Ecto neural progenitor cell (in vitro differentiated cells): ENCODE data around the gene REEP1.
"Not testable (repeated sequence)": the region's sequence is repeated elsewhere in the genome, so short reads cannot be mapped to it uniquely, and the experiment has no call there.

Experiments used
- DNase-seq: peaks from one replicate; pipeline ENCODE4 v3.0.0-alpha.2; 2018; ENCODE audit warnings: low spot score

REEP1 gene

GRCh38 chr2:86283411-86284030 is 53.9 kb downstream of the REEP1 start:
- DNase-seq = no peak

- no peak for DNase-seq
Observed at GRCh38 chr2:86281066-86281700, 56.2 kb downstream of the REEP1 start.

DNA sequence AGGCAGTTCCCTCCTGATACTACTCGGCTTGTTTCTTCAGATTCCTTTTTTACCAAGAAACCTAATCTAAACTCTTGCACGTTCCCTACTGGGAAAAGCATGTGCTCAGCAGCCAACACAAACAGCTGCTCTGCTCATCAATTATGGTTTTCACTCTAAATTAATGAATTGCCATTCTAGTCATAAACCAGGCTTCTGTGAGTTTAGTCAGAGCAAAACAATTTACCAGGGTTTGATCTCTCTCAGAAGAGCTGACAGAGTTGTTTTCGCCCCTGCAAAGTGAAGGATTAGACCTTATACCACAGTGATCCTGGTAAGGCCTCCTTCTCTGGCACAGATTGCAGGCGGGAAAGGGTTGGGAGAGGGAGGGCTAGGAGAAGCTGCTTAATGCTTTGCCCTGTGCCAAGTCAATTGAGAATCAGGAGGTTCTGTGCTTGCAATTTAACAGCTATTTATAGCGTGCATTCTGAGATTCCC is 57.2 kb downstream of the REEP1 start:
- DNase-seq = no peak

GRCh38 chr2:86275962-86276361 is 61.5 kb downstream of the REEP1 start:
- no peak for DNase-seq

DNA sequence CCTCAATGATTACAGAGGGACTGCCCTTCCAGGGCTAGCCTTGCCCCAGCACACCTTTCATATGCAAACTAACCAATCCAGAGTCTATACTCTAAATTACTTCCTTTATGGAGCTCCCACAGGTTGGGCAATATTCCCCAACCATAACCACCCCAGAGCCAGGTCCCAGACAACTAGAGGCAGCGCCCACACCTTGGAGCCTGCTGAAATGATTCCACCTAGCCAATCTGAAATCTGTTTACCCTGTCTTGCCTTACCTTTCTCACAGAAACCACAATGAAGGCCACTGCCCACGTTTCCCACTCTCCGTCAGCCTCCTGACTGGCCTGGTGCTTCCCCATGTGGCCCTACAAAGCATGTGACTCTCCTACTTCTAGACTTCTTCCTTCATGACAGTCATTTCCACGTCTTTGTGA is 62.0 kb downstream of the REEP1 start:
- DNase-seq = no peak

DNA sequence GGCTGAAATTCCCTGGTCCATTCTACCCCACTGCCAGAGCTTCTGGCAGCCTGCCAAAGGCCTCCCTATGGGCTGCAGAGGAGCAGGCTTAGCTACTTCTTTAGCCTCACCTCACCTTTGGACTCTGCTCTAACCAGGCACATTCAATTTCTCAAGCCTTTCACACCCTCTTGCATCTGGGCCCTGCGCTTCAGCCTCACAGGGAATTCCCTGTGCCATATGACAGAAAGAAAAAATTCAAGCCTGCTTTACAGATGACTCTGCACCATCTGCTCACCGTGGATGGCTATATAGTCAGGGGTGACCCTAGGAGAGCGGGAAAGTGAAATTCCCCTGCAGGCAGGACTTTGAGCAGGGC is 62.5 kb downstream of the REEP1 start:
- no peak for DNase-seq

DNA sequence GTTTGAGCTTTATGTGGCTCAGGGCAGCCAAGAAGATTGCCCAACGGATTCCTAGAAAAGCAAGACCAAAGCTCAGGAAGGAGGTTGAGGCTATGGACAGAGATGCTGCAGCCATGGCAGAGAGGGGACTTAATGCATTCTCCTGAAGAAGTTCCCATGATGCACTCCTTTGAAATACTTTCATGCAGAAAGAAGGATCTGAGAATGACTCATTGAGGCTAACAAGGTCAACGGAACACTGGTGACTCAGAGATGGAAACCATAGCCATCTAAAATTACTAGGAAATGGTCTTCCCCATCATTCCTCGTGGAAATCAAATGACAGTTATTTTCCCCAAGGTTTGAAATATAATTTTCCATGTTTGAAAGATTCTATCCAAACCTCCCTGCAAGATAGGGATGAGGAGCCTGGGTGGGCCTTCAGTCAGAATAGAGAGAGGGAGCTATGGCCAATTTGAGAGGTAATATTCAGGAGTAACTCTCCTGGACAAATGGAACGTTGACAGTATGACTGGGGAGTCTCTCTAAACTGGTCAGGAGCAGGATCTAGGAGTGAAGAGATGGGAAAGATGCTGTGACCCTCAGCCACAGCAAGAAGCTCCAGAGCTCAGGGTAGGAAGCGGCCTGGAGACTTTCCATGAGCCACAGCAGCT is 63.0 kb downstream of the REEP1 start:
- no peak for DNase-seq

DNA sequence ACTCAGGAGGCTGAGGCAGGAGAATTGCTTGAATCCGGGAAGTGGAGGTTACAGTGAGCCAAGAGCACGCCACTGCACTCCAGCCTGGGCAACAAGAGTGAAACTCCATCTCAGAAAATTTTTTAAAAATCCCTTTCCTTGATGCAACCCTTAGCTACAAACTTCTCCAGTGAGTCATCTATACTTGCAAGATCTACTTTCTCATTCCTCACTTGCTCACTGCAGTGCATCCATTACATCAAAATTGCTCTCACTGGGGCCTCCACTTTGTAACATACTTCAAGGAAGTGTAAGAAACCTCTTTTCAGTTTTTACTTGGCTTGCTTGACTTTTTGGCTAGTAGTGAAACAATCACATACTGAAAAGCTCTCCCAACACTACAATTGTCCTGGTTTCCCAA is 65.3 kb downstream of the REEP1 start:
- no peak for DNase-seq

DNA sequence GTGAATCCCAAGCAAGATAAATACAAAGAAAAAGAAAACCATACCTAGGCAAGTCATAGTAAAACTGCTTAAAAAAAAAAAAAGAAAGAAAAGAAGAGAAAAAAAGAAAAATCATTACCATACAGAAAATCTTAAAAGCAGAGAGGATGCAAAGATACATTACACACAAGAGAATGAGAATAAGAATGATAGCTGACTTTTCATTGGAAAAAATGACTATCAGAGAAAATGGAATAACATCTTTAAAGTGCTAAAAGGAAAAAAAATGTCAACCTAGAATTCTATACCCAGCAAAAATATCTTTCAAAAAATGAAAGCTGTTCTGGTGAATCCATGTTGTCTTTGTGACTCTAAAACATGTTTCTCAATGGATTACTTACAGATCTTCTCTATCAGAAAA is 66.2 kb downstream of the REEP1 start:
- no peak for DNase-seq

GRCh38 chr2:86263956-86264355 is 73.5 kb downstream of the REEP1 start:
- no peak for DNase-seq

GRCh38 chr2:86260978-86261377 is 76.4 kb downstream of the REEP1 start:
- DNase-seq = no peak

DNA sequence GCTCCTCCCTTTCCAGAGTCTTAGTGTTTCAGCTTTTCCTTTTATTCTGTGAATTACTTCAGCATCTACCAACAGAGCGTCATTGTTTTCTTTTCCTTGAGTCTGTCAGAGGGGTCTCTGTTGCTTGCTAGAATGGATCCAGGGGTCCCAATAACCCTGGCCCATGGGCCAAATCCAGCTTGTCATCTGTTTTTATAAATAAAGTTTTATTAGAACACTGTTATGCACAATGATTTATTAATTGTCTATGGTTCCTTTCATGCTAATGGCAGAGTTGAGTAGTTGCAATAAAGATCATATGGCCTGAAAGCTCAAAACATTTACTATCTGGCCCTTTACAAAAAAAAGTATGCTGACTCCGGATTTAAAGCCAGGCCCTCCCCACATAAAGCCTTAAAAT is 79.3 kb downstream of the REEP1 start:
- DNase-seq = no peak

GRCh38 chr2:86256982-86257381 is 80.4 kb downstream of the REEP1 start:
- no peak for DNase-seq

GRCh38 chr2:86256300-86256699 is 81.1 kb downstream of the REEP1 start:
- no peak for DNase-seq

DNA sequence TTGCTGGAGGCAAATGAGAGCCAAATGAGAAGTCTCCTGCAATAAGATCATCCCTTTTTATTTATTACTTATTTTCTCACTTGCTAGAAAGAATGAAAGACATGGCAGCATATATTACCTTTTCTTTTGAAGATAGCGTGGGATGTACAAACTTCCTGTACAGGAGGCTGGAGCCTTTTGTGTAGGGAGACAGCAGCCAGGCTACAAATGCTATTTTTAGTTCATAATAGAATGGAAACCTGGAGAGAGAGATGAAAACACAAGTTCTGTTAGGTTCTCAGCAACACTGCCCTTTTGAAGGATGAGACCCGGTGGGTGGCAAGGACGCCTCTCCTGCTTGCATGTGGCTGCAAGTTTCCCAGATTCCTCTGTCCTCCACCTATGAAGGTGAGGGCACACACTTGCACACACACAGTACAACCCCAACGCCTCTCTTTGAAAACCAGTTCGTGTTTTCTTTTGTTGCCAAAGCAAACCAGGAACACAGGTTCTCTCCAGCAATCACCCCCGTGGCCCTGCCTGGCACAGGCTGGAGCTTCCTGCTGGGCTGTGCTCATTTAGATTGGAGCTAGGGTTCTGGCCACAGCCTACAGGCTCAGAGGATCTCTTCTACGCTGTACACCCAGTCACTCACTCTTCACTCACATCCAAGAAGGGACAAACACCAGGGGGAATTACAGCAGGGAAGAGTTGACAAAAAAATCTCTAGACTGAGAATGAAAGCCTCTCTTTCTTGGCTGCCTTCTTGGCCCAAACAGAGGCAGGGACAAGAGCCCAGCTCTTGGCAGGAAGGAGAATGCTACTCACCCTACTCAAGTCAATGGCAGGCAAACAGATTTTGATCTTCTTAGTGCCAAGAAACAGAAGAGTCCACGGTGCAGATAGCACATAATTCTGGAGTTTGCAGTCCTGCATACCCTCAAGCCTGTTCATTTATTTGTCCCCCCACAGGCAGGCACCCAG is 82.6 kb downstream of the REEP1 start:
- no peak for DNase-seq

GRCh38 chr2:86253424-86253823 is 84.0 kb downstream of the REEP1 start:
- DNase-seq = peak; percentile 21

DNA sequence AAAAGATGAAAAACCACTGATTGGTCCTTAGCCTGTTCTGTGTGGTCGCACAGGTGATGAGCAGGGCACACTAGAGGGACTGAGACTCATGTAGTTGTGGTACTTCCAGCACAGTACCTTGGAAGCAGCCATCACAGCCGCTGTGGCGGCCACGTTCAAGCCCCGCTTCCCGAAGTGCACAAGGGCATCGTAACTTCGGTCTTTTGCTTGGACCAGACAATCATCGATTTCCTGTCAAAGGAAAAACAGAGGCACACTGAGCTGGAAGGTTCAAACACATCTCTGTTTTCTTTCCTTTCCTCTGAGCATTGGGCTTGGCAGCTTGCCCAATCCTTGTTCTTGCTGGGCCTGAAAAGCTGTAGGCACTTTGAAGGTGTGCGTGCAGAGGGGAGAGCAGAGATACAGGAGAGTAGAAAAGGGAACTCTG is 85.6 kb downstream of the REEP1 start:
- DNase-seq = no peak

GRCh38 chr2:86249579-86250391 is 87.6 kb downstream of the REEP1 start:
- DNase-seq = no peak

DNA sequence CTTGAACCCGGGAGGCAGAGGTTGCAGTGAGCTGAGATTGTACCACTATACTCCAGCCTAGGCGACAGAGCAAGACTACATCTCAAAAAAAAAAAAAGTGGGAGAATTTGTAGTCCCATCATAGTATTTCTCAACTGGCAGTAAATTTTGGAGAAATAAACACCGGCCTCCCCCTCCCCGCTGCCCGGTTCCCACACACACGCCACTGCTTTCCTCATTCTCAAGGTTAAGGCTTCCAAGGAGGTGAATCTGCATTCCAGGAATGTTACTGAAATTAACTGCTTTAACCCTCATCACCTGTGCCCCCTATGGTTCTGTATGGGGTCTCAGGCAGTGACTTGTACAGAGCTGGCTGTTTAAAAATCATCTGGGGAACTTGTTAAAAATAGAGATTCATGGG is 88.2 kb downstream of the REEP1 start:
- DNase-seq = peak; percentile 4

DNA sequence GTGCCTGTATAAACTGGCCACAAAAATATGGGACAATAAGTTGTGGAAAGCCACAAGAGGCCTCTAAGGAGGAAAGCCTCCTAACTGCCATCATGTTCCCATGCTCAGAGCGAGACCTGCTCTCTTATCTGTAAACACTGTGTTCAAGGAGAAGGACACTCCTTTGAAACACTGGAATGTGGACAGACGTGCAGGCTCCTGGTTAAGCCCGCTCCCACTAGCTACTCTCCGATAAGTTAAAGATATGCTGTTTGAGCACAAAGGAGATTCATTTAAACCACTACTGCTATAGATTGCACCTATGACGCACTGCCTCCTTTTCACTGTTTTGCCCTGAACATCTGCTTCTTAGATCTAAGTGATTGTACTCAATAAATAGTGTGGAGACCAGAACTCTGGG is 92.2 kb downstream of the REEP1 start:
- peak; percentile 33 for DNase-seq

GRCh38 chr2:86244781-86245180 is 92.6 kb downstream of the REEP1 start:
- DNase-seq = not testable (repeated sequence)
